Hepatic stellate cell (primary cell): ENCODE data around the gene IFRD2.
"Not testable (repeated sequence)": the region's sequence is repeated elsewhere in the genome, so short reads cannot be mapped to it uniquely, and the experiment has no call there.

Source experiments
- DNase-seq: peaks from one replicate; pipeline ENCODE4 v3.0.0; 2011; ENCODE audit warnings: low spot score

IFRD2 gene

GRCh38 chr3:50286322-50287227 is 5.7 kb downstream of the IFRD2 start:
- DNase-seq: no peak

DNA sequence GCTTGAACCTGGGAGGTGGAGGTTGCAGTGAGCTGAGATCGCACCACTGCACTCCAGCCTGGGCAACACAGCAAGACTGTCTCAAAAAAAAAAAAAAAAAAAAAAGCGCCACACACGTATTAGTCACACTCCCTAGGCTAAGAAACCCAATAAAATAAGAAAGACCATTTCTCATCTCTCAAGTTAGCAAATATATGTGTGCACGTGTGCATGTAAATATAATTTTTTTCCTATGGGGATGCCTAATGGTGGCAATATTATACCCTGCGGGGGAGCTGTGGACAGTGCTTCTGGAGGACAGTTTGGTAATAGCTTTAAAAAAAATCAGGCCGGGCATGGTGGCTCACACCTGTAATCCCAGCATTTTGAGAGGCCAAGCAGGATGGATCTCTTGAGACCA is 8.1 kb downstream of the IFRD2 start:
- not testable (repeated sequence) for DNase-seq

GRCh38 chr3:50279255-50280016 is 12.8 kb downstream of the IFRD2 start:
- no peak for DNase-seq

DNA sequence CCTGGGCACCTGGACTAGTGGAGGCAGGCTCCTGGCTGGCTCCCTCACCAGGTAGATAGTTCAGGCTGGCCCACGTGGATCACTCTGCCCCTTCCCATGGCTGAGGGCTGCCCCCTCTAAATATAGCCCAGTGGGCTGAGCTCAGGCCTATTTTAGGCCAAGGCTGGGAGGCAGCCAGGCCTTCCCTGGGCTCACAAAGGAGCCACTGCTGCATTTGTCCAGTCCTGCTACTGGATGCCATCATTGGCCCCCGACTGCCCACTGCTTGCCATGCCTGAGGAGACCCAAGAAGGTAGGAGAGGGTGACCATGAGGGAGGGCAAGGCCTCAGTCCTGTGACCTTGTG is 13.4 kb downstream of the IFRD2 start, which contains the start of gene LSMEM2:
LSMEM2 (plus strand) TSS at position 208 of the 345 bp plus-strand sequence; CDS start at position 235, 27 bp downstream.
- DNase-seq: no peak

- no peak for DNase-seq
Measured at GRCh38 chr3:50278123-50278879, 13.9 kb downstream of the IFRD2 start.

GRCh38 chr3:50276762-50277101 is 15.5 kb downstream of the IFRD2 start:
- DNase-seq: no peak

DNA sequence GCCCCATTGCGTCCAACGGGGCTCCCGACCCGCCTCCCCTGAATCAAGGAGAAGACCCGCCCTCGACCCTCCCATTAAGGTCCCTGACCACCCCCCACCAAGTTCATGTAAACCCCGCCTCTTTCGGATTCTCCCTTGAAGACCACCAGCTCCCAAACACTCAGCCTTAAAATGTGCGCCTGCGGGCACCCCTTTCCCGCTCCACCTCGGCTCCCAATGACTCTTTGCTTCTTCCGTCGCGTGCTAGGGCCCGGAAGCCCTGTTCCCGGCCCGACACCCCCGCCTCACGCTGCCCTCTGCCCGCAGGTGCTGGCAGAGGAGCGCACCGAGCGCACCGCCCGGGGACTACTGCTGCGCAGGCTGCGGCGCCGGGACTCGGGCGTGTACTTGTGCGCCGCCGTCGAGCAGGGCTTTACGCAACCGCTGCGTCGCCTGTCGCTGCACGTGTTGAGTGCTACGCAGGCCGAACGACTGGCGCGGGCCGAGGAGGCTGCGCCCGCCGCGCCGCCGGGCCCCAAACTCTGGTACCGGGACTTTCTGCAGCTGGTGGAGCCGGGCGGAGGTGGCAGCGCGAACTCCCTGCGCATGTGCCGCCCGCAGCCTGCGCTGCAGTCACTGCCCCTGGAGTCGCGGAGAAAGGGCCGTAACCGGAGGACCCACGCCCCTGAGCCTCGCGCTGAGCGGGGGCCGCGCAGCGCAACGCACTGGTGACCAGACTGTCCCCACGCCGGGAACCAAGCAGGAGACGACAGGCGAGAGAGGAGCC is 16.1 kb downstream of the IFRD2 start:
- no peak for DNase-seq

DNA sequence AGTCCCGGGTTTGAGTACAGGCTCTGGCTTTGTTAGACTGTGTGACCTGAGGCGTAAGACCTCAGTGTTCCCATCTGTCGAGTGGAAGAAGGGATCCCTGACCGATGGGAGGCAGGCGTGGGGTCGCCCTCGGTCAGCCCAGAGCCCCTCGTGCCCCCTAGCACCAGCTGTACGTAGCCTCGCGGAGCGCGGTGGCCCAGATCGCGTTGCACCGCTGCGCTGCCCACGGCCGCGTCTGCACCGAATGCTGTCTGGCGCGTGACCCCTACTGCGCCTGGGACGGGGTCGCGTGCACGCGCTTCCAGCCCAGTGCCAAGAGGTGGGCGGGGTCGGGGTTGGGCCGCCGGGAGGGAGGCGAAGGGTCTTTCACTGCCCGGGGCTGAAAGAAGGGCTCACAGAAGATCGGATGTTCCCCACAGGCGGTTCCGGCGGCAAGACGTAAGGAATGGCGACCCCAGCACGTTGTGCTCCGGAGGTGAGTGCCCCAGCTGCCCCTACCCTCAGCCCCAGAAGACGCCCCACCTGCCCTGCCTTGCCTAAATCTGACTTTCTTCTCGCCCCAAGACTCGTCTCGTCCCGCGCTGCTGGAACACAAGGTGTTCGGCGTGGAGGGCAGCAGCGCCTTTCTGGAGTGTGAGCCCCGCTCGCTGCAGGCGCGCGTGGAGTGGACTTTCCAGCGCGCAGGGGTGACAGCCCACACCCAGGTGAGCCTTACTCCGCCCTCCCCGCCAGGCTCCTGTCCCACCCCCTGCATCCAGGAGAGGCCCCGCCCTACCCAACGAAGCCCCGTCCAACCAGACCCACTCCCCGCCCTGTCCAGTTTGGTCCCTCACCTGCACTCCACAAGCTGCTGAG is 16.9 kb downstream of the IFRD2 start:
- DNase-seq: no peak

DNA sequence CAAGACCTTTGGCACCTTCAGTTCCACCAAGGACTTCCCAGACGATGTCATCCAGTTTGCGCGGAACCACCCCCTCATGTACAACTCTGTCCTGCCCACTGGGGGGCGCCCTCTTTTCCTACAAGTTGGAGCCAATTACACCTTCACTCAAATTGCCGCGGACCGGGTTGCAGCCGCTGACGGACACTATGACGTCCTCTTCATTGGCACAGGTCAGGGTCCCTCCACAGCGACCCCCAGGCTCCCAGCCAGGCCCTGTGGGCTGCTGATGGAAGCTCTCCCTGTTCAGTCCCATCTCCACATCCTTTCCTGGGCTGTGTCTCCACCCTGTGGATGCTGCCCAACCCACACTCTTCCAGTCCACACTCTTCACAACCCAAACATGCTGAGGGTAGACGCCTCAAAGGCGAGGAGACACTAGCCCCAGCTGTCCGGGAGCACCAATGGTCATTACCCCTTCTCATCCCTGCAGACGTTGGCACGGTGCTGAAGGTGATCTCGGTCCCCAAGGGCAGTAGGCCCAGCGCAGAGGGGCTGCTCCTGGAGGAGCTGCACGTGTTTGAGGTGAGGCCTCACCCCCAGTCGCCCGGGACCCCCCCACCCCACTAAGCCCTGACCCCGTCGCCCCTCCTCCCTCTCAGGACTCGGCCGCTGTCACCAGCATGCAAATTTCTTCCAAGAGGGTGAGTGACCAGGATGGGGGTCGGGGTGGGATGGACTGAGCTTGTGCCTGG is 17.7 kb downstream of the IFRD2 start:
- peak; percentile 82 for DNase-seq

DNA sequence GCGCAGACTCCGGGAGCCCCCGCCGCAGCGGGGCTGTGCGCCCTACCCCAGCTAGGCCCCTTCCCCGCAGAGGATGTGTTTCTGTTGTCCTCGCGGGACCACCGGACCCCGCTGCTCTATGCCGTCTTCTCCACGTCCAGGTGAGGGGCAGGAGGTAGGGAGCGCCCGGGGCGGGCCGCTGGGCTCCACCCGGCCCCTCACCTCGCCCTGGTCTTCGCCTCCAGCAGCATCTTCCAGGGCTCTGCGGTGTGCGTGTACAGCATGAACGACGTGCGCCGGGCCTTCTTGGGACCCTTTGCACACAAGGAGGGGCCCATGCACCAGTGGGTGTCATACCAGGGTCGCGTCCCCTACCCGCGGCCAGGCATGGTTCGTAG is 18.6 kb downstream of the IFRD2 start:
- DNase-seq: no peak

GRCh38 chr3:50272911-50273688 is 19.1 kb downstream of the IFRD2 start:
- DNase-seq: peak; percentile 96

GRCh38 chr3:50272538-50272910 is 19.7 kb downstream of the IFRD2 start:
- DNase-seq: not testable (repeated sequence)

- DNase-seq: no peak
Measured at GRCh38 chr3:50271314-50271936, 20.8 kb downstream of the IFRD2 start.

DNA sequence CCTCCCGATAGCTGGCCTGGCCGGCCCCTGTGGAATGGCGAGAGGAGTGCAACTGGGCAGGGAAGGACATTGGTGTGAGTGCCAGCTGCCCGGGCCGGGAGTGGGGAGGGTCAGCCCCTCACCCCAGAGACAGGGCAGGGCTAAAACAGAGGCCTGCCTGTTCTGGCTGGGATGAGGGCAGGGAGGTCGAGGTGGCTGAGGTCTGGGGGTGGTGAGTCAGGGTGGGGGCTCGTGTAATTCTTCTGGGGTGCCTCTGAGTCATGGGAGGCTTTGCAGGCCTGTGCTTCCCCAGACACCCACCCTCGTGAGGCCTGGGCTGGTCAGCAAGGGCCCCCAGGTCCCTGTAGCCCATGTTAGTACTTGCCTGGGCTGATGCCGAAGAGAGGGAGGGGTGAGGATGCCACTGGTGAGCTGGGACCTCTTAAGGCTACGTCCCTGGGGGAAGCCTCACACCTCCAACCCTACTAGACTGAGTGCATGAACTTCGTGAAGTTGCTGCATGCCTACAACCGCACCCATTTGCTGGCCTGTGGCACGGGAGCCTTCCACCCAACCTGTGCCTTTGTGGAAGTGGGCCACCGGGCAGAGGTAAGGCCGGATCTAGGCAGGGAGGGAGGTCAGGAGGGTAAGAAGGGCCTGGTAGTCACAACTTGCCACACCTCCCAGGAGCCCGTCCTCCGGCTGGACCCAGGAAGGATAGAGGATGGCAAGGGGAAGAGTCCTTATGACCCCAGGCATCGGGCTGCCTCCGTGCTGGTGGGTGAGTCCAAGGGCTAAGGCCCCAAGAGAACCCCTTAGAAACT is 21.6 kb downstream of the IFRD2 start:
- DNase-seq: no peak

GRCh38 chr3:50269977-50270413 is 22.2 kb downstream of the IFRD2 start:
- DNase-seq: peak; percentile 90

GRCh38 chr3:50269460-50269859 is 22.8 kb downstream of the IFRD2 start:
- no peak for DNase-seq

- peak; percentile 74 for DNase-seq
Measured at GRCh38 chr3:50268703-50269451, 23.4 kb downstream of the IFRD2 start, which contains the start of gene SEMA3B. TSS of gene SEMA3B (plus strand) at chr3:50269147. CDS start at chr3:50269241, 94 bp downstream.
